K562 (cell line): ENCODE measurements around the gene TP53BP2. TPM values are rescaled to one million over a fixed set of nuclear protein-coding genes. Genes with fewer than 3 reads are reported as not detected.

Experiments
- ATAC-seq: fragments of 200-7000 bp; cut with Tn5 transposase; 3 replicates; pipeline ENCODE4 v1.9.1; 2020; ENCODE audit warnings: moderate library complexity
- BruUV-seq: library from RNA; stranded (reverse); fragments of 400-500 nt; replicated peaks from 2 replicates; lab custom pipeline; 2021; lab: Mats Ljungman, UMichigan
- CTCF ChIA-PET: fragments of 300-600 bp; formaldehyde crosslinking; extraction: SDS; loops from one replicate; lab custom pipeline; 2021; ENCODE audit warnings: low intra/inter-chr PET ratio; lab: Yijun Ruan, JAX
- POLR2A ChIA-PET: fragments of 300-600, 350-650 bp; sonication (Branson Sonifier 250); formaldehyde crosslinking; extraction: SDS; loops from one replicate; lab custom pipeline; 2021; ENCODE audit warnings: antibody characterized with exemption, inconsistent platforms; lab: Yijun Ruan, JAX
- DNase-seq, 4 experiments: peaks; one replicate each; pipeline versions ENCODE4 v3.0.0 to v3.0.0-alpha.2; 2011 to 2018; ENCODE audit warnings: low spot score in 3 of 4, mixed read lengths in 3 of 4; ENCODE audit errors: extremely low read depth in 1 of 4
- FAIRE-seq: peaks from 2 replicates; lab custom pipeline; 2011; peaks lifted over from hg19 to GRCh38; lab: Jason Lieb, UNC
- H2AFZ ChIP-seq: 2 replicates; pipeline ENCODE4 v1.6.0; 2011; ENCODE audit warnings: low read depth, low read length, control low read depth, inconsistent platforms
- H3K27ac ChIP-seq: fragments of 200-600 bp; 3 replicates; pipeline ENCODE4 v1.8.0; 2011; ENCODE audit warnings: low read depth, mild to moderate bottlenecking, control low read depth, inconsistent platforms, low read length, moderate library complexity, mixed read lengths; ENCODE audit errors: extremely low read depth
- H3K27me3 ChIP-seq, 2 experiments: fragments of 300-600 bp in 1 of 2; 2 replicates in 1 of 2; 3 replicates in 1 of 2; pipeline versions ENCODE4 v1.6.0 to v1.8.0; 2011; ENCODE audit warnings: inconsistent platforms in 2 of 2, low read length in 2 of 2, mild to moderate bottlenecking in 1 of 2, mixed read lengths in 1 of 2, moderate library complexity in 1 of 2; ENCODE audit not compliant: control insufficient read depth in 2 of 2, insufficient read depth in 2 of 2
- H3K36me3 ChIP-seq: fragments of 300-600 bp; 3 replicates; pipeline ENCODE4 v1.8.0; 2011; ENCODE audit warnings: mild to moderate bottlenecking, low read length, inconsistent platforms; ENCODE audit not compliant: control insufficient read depth, insufficient read depth
- H3K4me1 ChIP-seq, 2 experiments: fragments of 200-600 bp in 1 of 2; replicated peaks in 1 of 2; 2 replicates in 1 of 2; 3 replicates in 1 of 2; pipeline versions ENCODE4 v1.5.1 to v1.8.0; 2011; ENCODE audit warnings: inconsistent platforms in 2 of 2, low read length in 2 of 2, mild to moderate bottlenecking in 1 of 2, mixed read lengths in 1 of 2, moderate library complexity in 1 of 2; ENCODE audit not compliant: control insufficient read depth in 2 of 2, insufficient read depth in 2 of 2
- H3K4me2 ChIP-seq: 2 replicates; pipeline ENCODE4 v1.6.1; 2011; ENCODE audit warnings: low read length, control low read depth, inconsistent platforms, mixed read lengths; ENCODE audit not compliant: insufficient read depth
- H3K4me3 ChIP-seq: fragments of 200-600 bp; sonication (generic), shearing (Covaris generic); 2 replicates; pipeline ENCODE4 v1.5.1; 2016; ENCODE audit warnings: control low read depth, inconsistent platforms
- H3K79me2 ChIP-seq: fragments of 200-600 bp; 3 replicates; pipeline ENCODE4 v1.8.0; 2011; ENCODE audit warnings: low read length, inconsistent platforms; ENCODE audit not compliant: control insufficient read depth, insufficient read depth
- H3K9ac ChIP-seq, 2 experiments: 2 replicates each; pipeline versions ENCODE4 v1.6.0 to v1.6.1; 2011; ENCODE audit warnings: low read depth in 2 of 2, low read length in 2 of 2, control low read depth in 1 of 2, inconsistent platforms in 1 of 2, mild to moderate bottlenecking in 1 of 2, mixed read lengths in 1 of 2; ENCODE audit not compliant: insufficient read depth in 1 of 2
- H3K9me1 ChIP-seq: one replicate; pipeline ENCODE4 v1.6.0; 2011; ENCODE audit warnings: inconsistent platforms, mild to moderate bottlenecking, low read length, moderate library complexity; ENCODE audit not compliant: control insufficient read depth, insufficient read depth
- H3K9me3 ChIP-seq: replicated peaks from 2 replicates; pipeline ENCODE4 v1.5.1; 2011; ENCODE audit warnings: low read depth, low read length, inconsistent platforms; ENCODE audit not compliant: control insufficient read depth, insufficient read depth
- H4K20me1 ChIP-seq: replicated peaks from 2 replicates; pipeline ENCODE4 v1.6.1; 2011; ENCODE audit warnings: low read length, inconsistent platforms, mixed read lengths; ENCODE audit not compliant: control insufficient read depth, insufficient read depth
- CHD1 ChIP-seq: fragments of 200-600 bp; sonication (generic); IDR thresholded peaks from one replicate; pipeline ENCODE4 v1.6.1; 2012; ENCODE audit warnings: mild to moderate bottlenecking, moderate library complexity, low read length, inconsistent platforms
- DNMT1 ChIP-seq: fragments of 450-650 bp; IDR thresholded peaks from 2 replicates; pipeline ENCODE4 v1.6.1; 2016; ENCODE audit warnings: antibody characterized with exemption, mild to moderate bottlenecking
- FOXP1 ChIP-seq: sonication (generic); formaldehyde crosslinking; IDR thresholded peaks from 2 replicates; pipeline ENCODE4 v1.8.0; 2022; ENCODE audit warnings: mild to moderate bottlenecking, missing genetic modification reagents
- JUND ChIP-seq, 2 experiments: IDR thresholded peaks; 2 replicates in 1 of 2; 3 replicates in 1 of 2; pipeline ENCODE4 v1.6.1; 2011; ENCODE audit warnings: borderline replicate concordance in 2 of 2, low read depth in 2 of 2, low read length in 2 of 2, improper control_type of control experiment in 1 of 2, missing biosample characterization in 1 of 2, missing genetic modification characterization in 1 of 2, missing genetic modification reagents in 1 of 2
- MTF1 ChIP-seq: fragments of 250-450 bp; sonication (Bioruptor Pico); IDR thresholded peaks from 2 replicates; pipeline ENCODE4 v1.9.0; 2021; ENCODE audit warnings: moderate library complexity, mild to moderate bottlenecking, inconsistent platforms, borderline replicate concordance
- MYC ChIP-seq, 2 experiments: fragments of 250-450 bp in 1 of 2; sonication (Bioruptor Pico) in 1 of 2; IDR thresholded peaks; 2 replicates each; pipeline versions ENCODE4 v1.5.1 to v1.6.1; 2012 to 2021; ENCODE audit warnings: low read depth in 2 of 2, borderline replicate concordance in 1 of 2, improper control_type of control experiment in 1 of 2, low read length in 1 of 2, mild to moderate bottlenecking in 1 of 2, moderate library complexity in 1 of 2
- NELFE ChIP-seq: IDR thresholded peaks from 2 replicates; pipeline ENCODE4 v1.6.1; 2011; ENCODE audit warnings: mild to moderate bottlenecking; ENCODE audit not compliant: insufficient read depth, insufficient read length
- NFRKB ChIP-seq: fragments of 450-650 bp; IDR thresholded peaks from 2 replicates; pipeline ENCODE4 v1.6.1; 2016; ENCODE audit warnings: low read depth
- PHF8 ChIP-seq: fragments of 200-600 bp; sonication (generic); IDR thresholded peaks from 2 replicates; pipeline ENCODE4 v1.6.1; 2012; ENCODE audit warnings: mixed run types, mild to moderate bottlenecking, inconsistent platforms, low read length, moderate library complexity, borderline replicate concordance
- RBM25 ChIP-seq: fragments of 200-400 bp; formaldehyde crosslinking; IDR thresholded peaks from 2 replicates; pipeline ENCODE4 v1.6.1; 2018; ENCODE audit warnings: low read length, low read depth, moderate library complexity; ENCODE audit not compliant: severe bottlenecking
- SIRT6 ChIP-seq: IDR thresholded peaks from one replicate; pipeline ENCODE4 v1.6.1; 2012; ENCODE audit warnings: low read depth, mild to moderate bottlenecking, control low read depth, inconsistent platforms, low read length, moderate library complexity
- SRF ChIP-seq, 2 experiments: fragments of 250-450, 450-650 bp in 1 of 2; sonication (Bioruptor Pico) in 1 of 2; sonication (generic) in 1 of 2; formaldehyde crosslinking; IDR thresholded peaks; 2 replicates each; pipeline versions ENCODE4 v1.5.0 to v1.5.1; 2020 to 2022; ENCODE audit warnings: mild to moderate bottlenecking in 1 of 2, missing genetic modification reagents in 1 of 2
- ZC3H8 ChIP-seq: fragments of 450-650 bp; IDR thresholded peaks from 2 replicates; pipeline ENCODE4 v1.6.1; 2017
- ZFP1 ChIP-seq: fragments of 450-650 bp; formaldehyde crosslinking; IDR thresholded peaks from 2 replicates; pipeline ENCODE4 v1.4.0; 2020; ENCODE audit warnings: mild to moderate bottlenecking, mixed read lengths
- WGBS: fragments of 100-300 bp; shearing (Covaris generic); methylation state at CpG from one replicate; pipeline ENCODE4 v1.1.6; 2016; ENCODE audit warnings: low coverage, mixed read lengths; ENCODE audit not compliant: insufficient coverage; ENCODE audit errors: missing lambda C conversion rate; 5-methylcytosine and 5-hydroxymethylcytosine counted together
- in situ Hi-C: fragments of 300-500 bp; cut with MboI; formaldehyde crosslinking; loops from 4 replicates; pipeline ENCODE4 v1.15.0; 2018; ENCODE audit warnings: inconsistent platforms, mixed read lengths
- intact Hi-C: fragments of 100-400 bp; cut with micrococcal nuclease; formaldehyde crosslinking; loops from 2 replicates; pipeline ENCODE4 v1.14.2; 2022
- polyA plus RNA-seq, 8 experiments: library from polyadenylated mRNA; depleted of rRNA in 4 of 8; stranded (reverse) in 5 of 8; unstranded in 3 of 8; fragments of >200 nt; fragmentation: Nextera tagmentation in 2 of 8; fragmentation: Illumina TruSeq in 1 of 8; extraction: Ambion mirVana in 2 of 8; extraction: Trizol in 1 of 8; gene quantifications; 2 replicates each; pipeline versions ENCODE4 v1.2.1 to v1.2.3, GENCODE V29; 2011 to 2014; ENCODE audit warnings: inconsistent platforms in 1 of 8, missing spikeins in 1 of 8
- total RNA-seq, 7 experiments: library from RNA; depleted of rRNA in 6 of 7; stranded (reverse); fragments of >200 nt in 6 of 7; fragmentation: Illumina TruSeq in 2 of 7; extraction: Trizol in 2 of 7; gene quantifications; 2 replicates each; pipeline versions ENCODE4 v1.2.1 to v1.2.3, GENCODE V29; 2011 to 2021; ENCODE audit warnings: low replicate concordance in 1 of 7
- TF ChIP-seq, protein P1 (sequence below): fragments of 250-450 bp; sonication (Bioruptor Pico); IDR thresholded peaks from 2 replicates; pipeline ENCODE4 v1.5.0; 2021
- TF ChIP-seq, protein P2 (sequence below): fragments of 250-450 bp; sonication (Bioruptor Pico); IDR thresholded peaks from 2 replicates; pipeline ENCODE4 v1.6.1; 2021; ENCODE audit warnings: mild to moderate bottlenecking
- TF ChIP-seq, protein P3 (sequence below), 2 experiments: fragments of 450-650 bp in 1 of 2; sonication (generic) in 1 of 2; formaldehyde crosslinking in 1 of 2; IDR thresholded peaks in 1 of 2; conservative IDR thresholded peaks in 1 of 2; 2 replicates each; pipeline versions ENCODE4 v1.6.1 to v1.8.1; 2016 to 2023; ENCODE audit warnings: mild to moderate bottlenecking in 2 of 2, moderate library complexity in 2 of 2, inconsistent platforms in 1 of 2, missing genetic modification reagents in 1 of 2

The TP53BP2 gene
- total and polyA plus RNA-seq, 9 of the 15 experiments (the other 6 are each of a cell fraction or from before 2014, with no cell fraction given) = 17.0 to 69.6 (median 40.1) TPM

DNA sequence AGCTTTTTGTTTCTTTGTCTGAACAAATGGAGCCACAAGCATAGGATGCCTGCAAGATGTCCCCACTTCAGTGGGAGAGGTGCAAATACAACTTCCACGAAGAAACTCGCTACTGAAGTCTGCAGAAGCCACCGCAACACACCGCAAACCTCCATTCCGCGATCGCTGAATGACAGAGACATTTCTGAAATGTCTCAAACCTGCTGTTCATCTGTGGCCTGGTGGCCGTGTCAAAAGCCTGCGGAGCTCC is 1.0 kb downstream of the TP53BP2 start:
- no peaks in the 10 kb centered on the region for H3K9me1 ChIP-seq
- peak overlapping the region; percentile 87 to 96; a peak in 3 of 4 replicates for H3K9ac ChIP-seq
- peak overlapping the region; percentile 81 for H3K4me3 ChIP-seq
- no TSS peak for BruUV-seq
- peak overlapping the region; percentile 91 for H3K4me2 ChIP-seq
- ChIA-PET CTCF (no interaction called here), POLR2A (interaction anchor here (0.9 to 3.8 kb wide), 8 partner anchors 8 to 146 kb away, joined by 3 to 22 read pairs (median 10); no protein-coding TSS in a partner anchor)
- H3K36me3 ChIP-seq = peaks cover 9% of the 10 kb centered on the region; the same call in 2 of the 3 replicates
- H3K9me3 ChIP-seq = no peaks in the 10 kb centered on the region
- peak overlapping the region; percentile 93 for H3K27ac ChIP-seq
- H4K20me1 ChIP-seq = peaks cover 4% of the 10 kb centered on the region; the same call in 1 of the 2 replicates
- intact Hi-C loops = loop anchor here (5.0 kb wide), 1 partner anchor 488 kb away; the partner anchor contains the start of gene NVL
- ATAC-seq (peak; percentile 19), FAIRE-seq (peak; percentile 62), DNase-seq (no peak)
- in situ Hi-C loops = no loop called here
- H3K79me2 ChIP-seq = peaks cover 68% of the 10 kb centered on the region
- H3K27me3 ChIP-seq = no peaks in the 10 kb centered on the region
- peaks cover 23 to 42% of the 10 kb centered on the region in 2 experiments for H3K4me1 ChIP-seq
- under 1% methylated on average over 9 of the region's 9 CpGs for WGBS
- peak overlapping the region; percentile 80 for H2AFZ ChIP-seq
- TF ChIP-seq NELFE = no peak
- TF ChIP-seq PHF8 = no peak
- 0 out of 2 replicates have a peak, but pooled peaks have one; percentile 30 for TF ChIP-seq FOXP1 (CRISPR knock-in tag)
- 0 out of 4 replicates have a peak, but pooled peaks of 1 of the 2 experiments have one; percentile 14 for TF ChIP-seq SRF (CRISPR knock-in tag; IDR thresholded peaks at IDR 0.05)
- TF ChIP-seq ZFP1 (CRISPR knock-in tag) = 0 out of 2 replicates have a peak, but pooled peaks have one; percentile 18
- TF ChIP-seq RBM25 = no peak
- 0 out of 2 replicates have a peak, but pooled peaks have one; percentile 28 for TF ChIP-seq MYC (IDR thresholded peaks at IDR 0.05; ENCODE audit: low read depth, low read length)
- TF ChIP-seq MYC (CRISPR knock-in tag; IDR thresholded peaks at IDR 0.05; ENCODE audit: borderline replicate concordance, low read depth) = no peak
- no peak for TF ChIP-seq SIRT6
- no peak for TF ChIP-seq DNMT1
- TF ChIP-seq NFRKB = no peak; the same call in 1 of the 2 replicates
- peak; percentile 32 for TF ChIP-seq CHD1
- peak; percentile 34; the same call in 1 of the 2 replicates for TF ChIP-seq MTF1
- TF ChIP-seq, protein P1, sequence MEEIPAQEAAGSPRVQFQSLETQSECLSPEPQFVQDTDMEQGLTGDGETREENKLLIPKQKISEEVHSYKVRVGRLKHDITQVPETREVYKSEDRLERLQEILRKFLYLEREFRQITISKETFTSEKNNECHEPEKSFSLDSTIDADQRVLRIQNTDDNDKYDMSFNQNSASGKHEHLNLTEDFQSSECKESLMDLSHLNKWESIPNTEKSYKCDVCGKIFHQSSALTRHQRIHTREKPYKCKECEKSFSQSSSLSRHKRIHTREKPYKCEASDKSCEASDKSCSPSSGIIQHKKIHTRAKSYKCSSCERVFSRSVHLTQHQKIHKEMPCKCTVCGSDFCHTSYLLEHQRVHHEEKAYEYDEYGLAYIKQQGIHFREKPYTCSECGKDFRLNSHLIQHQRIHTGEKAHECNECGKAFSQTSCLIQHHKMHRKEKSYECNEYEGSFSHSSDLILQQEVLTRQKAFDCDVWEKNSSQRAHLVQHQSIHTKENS (CRISPR knock-in tag) = no peak
- TF ChIP-seq, protein P2, sequence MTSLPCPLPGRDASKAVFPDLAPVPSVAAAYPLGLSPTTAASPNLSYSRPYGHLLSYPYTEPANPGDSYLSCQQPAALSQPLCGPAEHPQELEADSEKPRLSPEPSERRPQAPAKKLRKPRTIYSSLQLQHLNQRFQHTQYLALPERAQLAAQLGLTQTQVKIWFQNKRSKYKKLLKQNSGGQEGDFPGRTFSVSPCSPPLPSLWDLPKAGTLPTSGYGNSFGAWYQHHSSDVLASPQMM (CRISPR knock-in tag) = no peak
- TF ChIP-seq ZC3H8 = no peak
- no peak for TF ChIP-seq JUND (IDR thresholded peaks at IDR 0.05; ENCODE audit: borderline replicate concordance, low read depth, low read length)
- 0 out of 3 replicates have a peak, but pooled peaks have one; percentile 34 for TF ChIP-seq JUND (tag; IDR thresholded peaks at IDR 0.05; ENCODE audit: borderline replicate concordance, low read depth, low read length)
- TF ChIP-seq, protein P3, sequence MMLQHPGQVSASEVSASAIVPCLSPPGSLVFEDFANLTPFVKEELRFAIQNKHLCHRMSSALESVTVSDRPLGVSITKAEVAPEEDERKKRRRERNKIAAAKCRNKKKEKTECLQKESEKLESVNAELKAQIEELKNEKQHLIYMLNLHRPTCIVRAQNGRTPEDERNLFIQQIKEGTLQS (IDR thresholded peaks at IDR 0.05) = 0 out of 2 replicates have a peak, but pooled peaks have one; percentile 10
- TF ChIP-seq, protein P3 (CRISPR knock-in tag; conservative IDR thresholded peaks at IDR 0.05) = no peak
